Measurements from ENCODE around the gene ATP9A.

DNA sequence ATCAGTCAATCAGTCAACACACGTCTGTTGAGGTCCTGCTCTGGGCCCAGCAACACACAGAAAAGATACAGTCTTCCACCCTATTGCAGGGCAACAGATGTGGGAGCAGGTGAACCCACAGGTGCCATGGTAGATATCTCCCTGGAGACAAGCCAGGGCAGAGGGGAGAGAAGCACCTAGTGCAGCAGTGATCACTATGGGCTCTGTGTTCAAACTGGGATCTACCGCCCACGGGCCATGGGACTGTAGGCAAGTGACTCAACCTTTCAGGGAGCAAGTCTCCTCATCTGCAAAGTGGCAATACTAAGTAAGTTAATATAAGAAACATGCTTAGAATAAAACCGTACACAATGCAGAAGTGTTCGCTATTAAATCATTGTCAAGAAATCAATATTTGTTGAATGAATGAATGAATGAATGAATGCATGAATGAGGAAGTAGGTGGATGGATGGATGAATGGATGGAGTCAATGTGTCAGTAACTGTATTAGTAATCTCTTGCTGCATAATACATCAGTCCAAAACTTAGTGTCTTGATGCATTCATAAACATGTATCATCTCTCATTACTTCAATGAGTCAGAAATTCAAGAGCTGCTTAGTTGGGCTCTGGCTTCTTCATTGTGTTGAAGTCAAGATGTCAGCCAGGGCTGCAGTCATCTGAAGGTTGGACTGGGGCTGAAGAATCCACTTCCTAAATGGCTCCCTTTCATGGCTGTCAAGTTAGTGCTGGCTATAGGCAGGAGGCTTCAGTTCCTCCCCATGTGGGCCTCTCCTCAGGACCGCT lies 193.7 kb downstream of the ATP9A start:
- TF ChIP-seq ZNF24 (tag by site-specific recombination; IDR thresholded peaks at IDR 0.05) (no peak), SETDB1 (IDR thresholded peaks at IDR 0.05; ENCODE audit: insufficient read length, low read length) (peak; percentile 46)

Data from HEK293 (cell line).